DMS 273 (cell line): ENCODE data around the gene MYT1.
A peak's percentile ranks its signal among the peaks of the same experiment; 100 is the strongest.
"Not testable (repeated sequence)": the region's sequence is repeated elsewhere in the genome, so short reads cannot be mapped to it uniquely, and the experiment has no call there.

Experiments used
- DNase-seq: peaks from one replicate; lab custom pipeline; 2025; ENCODE audit not compliant: unreplicated experiment; lab: John Stamatoyannopoulos, UW

MYT1 gene

GRCh38 chr20:64164123-64164836 lies at the start of gene MYT1:
TSS of gene MYT1 (plus strand) at chr20:64164452. CDS start at chr20:64198862, 34,410 bp downstream.
- peak; percentile 82 for DNase-seq

GRCh38 chr20:64115171-64115911 lies 48.9 kb upstream of the MYT1 start:
- peak; percentile 31 for DNase-seq

GRCh38 chr20:64116016-64116415 lies 48.2 kb upstream of the MYT1 start:
- DNase-seq: no peak

GRCh38 chr20:64116541-64117431 lies 47.5 kb upstream of the MYT1 start:
- DNase-seq: no peak

GRCh38 chr20:64117432-64117777 lies 46.8 kb upstream of the MYT1 start:
- DNase-seq: not testable (repeated sequence)

GRCh38 chr20:64119301-64119680 lies 45.0 kb upstream of the MYT1 start:
- DNase-seq: peak; percentile 45

GRCh38 chr20:64119681-64120341 lies 44.4 kb upstream of the MYT1 start:
- DNase-seq: no peak

- no peak for DNase-seq
These were observed 42.7 kb upstream of the MYT1 start for GRCh38 chr20:64121586-64121985.

- not testable (repeated sequence) for DNase-seq
These were observed 41.3 kb upstream of the MYT1 start for GRCh38 chr20:64122927-64123326.

- DNase-seq: not testable (repeated sequence)
These were observed 40.7 kb upstream of the MYT1 start for GRCh38 chr20:64123517-64123916.

- no peak for DNase-seq
These were observed 35.0 kb upstream of the MYT1 start for GRCh38 chr20:64129146-64129782.

GRCh38 chr20:64130271-64130670 lies 34.0 kb upstream of the MYT1 start:
- DNase-seq: no peak

- DNase-seq: no peak
These were observed 33.4 kb upstream of the MYT1 start for GRCh38 chr20:64130876-64131275.

GRCh38 chr20:64131406-64131805 lies 32.8 kb upstream of the MYT1 start:
- DNase-seq: peak; percentile 52

- peak; percentile 66 for DNase-seq
These were observed 30.3 kb upstream of the MYT1 start for GRCh38 chr20:64133951-64134407.

- DNase-seq: not testable (repeated sequence)
These were observed 29.5 kb upstream of the MYT1 start for GRCh38 chr20:64134744-64135143.

GRCh38 chr20:64136004-64136710 lies 28.1 kb upstream of the MYT1 start:
- no peak for DNase-seq

GRCh38 chr20:64137598-64138031 lies 26.6 kb upstream of the MYT1 start:
- DNase-seq: no peak

- no peak for DNase-seq
These were observed 25.9 kb upstream of the MYT1 start for GRCh38 chr20:64138276-64138815.
